IMR-90 (cell line): ENCODE data around the gene ATP13A2.

Experiments used
- BHLHE40 ChIP-seq: fragments of 150-350 bp; IDR thresholded peaks from 2 replicates; pipeline ENCODE4 v1.6.1; 2016; ENCODE audit warnings: mild to moderate bottlenecking, low read depth, low read length
- CEBPB ChIP-seq: IDR thresholded peaks from 2 replicates; pipeline ENCODE4 v1.6.1; 2012; ENCODE audit warnings: low read depth, low read length, improper control_type of control experiment
- CTCF ChIP-seq: conservative IDR thresholded peaks from 2 replicates; pipeline ENCODE4 v1.5.1; 2012; ENCODE audit warnings: mild to moderate bottlenecking, low read depth, low read length, improper control_type of control experiment
- MAZ ChIP-seq: IDR thresholded peaks from 2 replicates; pipeline ENCODE4 v1.6.1; 2012; ENCODE audit warnings: low read depth, mild to moderate bottlenecking, low read length, improper control_type of control experiment, moderate library complexity, borderline replicate concordance
- POLR2A ChIP-seq: IDR thresholded peaks from 2 replicates; pipeline ENCODE4 v1.6.1; 2012; ENCODE audit warnings: mild to moderate bottlenecking, low read depth, low read length

- TF ChIP-seq CTCF, result no peak
- TF ChIP-seq POLR2A, result no peak
- no peak for TF ChIP-seq CEBPB
- TF ChIP-seq BHLHE40, result no peak
- TF ChIP-seq MAZ, result no peak
Observed at GRCh38 chr1:17052038-17052437, 40.3 kb upstream of the ATP13A2 start.
